Raji (cell line): Measurements from ENCODE around the gene PRPF19.

Experiments
- POLR2A ChIP-seq: IDR thresholded peaks from 2 replicates; pipeline ENCODE4 v1.6.1; 2011; ENCODE audit warnings: low read depth, low read length, control low read depth; ENCODE audit not compliant: insufficient read depth

The PRPF19 gene

DNA sequence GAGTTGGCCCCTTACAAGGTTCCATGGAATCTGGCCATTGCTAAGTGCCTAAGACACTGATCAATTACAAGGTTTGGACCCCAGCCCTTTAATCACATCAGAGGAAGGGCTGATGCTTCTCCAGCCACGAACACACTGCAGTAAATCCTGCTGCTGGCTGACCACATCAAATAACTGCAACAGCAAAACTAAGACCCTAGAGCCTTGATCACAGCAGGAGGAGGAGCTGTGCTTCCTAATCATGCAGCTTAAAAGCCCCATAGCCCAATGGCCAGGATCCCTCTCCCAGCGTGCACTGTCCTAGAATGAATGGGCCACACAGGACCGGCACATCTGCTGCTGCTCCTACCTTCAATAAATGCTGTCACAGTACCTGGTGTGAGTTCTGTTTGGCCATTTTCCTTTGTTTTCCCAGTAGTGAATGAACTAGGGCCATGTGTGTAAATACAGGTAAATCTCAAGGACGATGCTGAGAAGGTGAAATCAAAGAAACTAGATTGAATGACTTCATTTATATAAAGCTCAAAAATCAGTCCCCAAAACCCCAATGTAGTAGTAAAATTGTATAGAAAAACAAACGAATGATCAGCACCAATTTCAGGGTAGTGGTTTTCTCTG lies 26.3 kb downstream of the PRPF19 start:
- TF ChIP-seq POLR2A, result no peak

DNA sequence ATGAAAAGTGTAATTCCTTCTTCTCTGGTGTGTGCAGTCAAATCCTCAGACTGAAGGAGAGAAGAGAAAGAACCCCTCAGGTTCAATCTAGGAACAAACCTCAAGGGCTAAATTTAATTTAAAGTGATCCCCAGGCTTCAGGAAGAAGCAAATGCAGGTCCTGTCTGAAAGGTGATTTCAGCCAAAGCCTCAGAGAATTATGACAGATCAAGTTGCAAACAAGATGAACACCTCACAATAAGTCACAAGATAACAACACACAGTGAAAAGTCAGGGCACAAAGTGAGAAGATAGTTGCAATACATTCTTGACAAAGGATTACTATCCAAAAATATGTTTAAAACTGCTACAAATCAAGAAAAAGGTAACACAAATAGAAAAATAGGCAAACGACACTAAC lies 27.3 kb downstream of the PRPF19 start:
- no peak for TF ChIP-seq POLR2A

DNA sequence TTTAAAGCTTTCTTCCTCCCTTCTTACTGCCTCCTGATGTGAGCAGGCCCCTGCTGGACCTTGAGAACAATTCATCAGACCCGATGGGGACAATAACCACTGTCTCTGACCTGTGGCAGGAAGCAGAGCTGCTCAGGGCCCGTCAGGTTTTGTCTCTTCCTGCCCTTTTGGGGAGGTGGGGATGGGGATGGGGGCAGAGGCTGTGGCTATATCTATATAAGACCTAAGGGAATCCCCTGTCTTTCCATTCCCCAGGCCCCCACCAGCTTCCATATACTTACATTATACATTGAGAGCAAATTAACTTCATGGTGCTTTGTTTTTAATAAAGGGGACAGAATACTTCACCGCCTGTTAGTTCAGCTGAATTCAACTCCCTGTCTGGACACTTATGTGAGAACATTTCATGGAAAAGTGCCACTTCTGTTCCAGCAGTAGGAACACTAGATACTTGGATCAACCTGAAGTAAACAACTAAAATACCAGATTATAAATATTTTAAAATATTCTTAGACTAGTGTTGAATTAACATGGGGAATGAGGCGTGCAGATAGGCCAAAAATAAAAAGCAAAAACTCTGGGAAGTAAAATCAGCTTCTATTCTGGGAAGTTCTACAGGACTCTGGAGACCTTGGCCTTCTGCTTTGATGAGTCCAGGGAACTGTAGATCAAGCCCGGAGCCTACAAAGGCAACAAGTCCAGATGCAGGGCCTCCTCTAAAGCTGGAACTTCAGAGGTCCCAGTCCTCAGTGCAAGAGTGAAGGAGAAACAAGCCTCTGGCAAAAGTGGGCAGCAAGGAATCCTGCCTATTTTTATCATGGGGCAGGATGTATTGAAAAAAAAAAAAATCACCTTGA lies 27.9 kb downstream of the PRPF19 start:
- no peak for TF ChIP-seq POLR2A

DNA sequence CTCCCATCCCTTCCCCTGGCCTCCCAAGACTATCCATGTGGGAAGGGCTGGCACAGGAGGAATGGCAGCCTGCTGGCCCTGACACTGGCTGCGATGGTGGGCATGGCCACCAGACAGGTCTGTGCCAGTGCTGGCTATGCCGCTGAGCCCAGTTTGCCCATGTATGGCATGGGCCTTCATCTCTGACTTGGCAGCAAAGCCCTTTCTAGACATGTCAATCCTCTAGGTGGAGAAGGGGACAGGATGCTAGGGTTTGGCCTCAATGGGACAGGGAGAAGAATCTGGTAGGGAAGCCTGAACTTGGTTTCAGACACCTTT lies 30.3 kb downstream of the PRPF19 start:
- TF ChIP-seq POLR2A, result no peak

GRCh38 chr11:60875366-60876167 lies 30.8 kb downstream of the PRPF19 start:
- TF ChIP-seq POLR2A, result no peak

- no peak for TF ChIP-seq POLR2A
Measured at GRCh38 chr11:60874421-60875365, 31.7 kb downstream of the PRPF19 start.

GRCh38 chr11:60873533-60873932 lies 32.9 kb downstream of the PRPF19 start:
- no peak for TF ChIP-seq POLR2A

DNA sequence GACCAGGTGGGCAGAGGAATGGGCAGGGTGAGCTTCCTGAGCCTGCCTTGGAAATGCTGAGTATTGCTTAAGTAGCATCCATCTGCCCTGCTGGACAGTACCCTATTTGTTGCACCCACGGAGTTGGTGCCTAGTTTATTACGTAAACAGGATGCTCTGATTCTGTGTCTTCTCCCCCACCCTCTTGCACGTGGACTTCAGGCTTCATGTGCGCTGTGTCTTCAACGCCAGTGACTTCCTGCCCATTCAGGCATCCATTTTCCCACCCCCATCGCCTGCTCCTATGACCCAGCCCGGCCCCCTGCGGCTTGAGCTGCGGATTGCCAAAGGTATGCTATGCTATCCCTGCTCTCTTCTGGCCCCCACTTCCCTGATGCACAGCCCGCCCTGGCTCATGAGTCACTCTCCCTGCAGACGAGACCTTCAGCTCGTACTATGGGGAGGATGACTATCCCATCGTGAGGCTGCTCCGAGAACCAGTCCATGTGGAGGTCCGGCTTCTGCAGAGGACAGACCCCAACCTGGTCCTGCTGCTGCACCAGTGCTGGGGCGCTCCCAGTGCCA lies 33.3 kb downstream of the PRPF19 start:
- TF ChIP-seq POLR2A, result no peak

GRCh38 chr11:60872124-60872960 lies 34.0 kb downstream of the PRPF19 start:
- no peak for TF ChIP-seq POLR2A

- TF ChIP-seq POLR2A, result no peak
Measured at GRCh38 chr11:60871378-60872061, 34.9 kb downstream of the PRPF19 start.

GRCh38 chr11:60870733-60871377 lies 35.5 kb downstream of the PRPF19 start:
- TF ChIP-seq POLR2A, result no peak

GRCh38 chr11:60870276-60870675 lies 36.1 kb downstream of the PRPF19 start:
- TF ChIP-seq POLR2A, result no peak

GRCh38 chr11:60869451-60869825 lies 36.9 kb downstream of the PRPF19 start:
- TF ChIP-seq POLR2A, result no peak
